NB4 (cell line): ENCODE results near the gene TRIM45.

ENCODE experiments used
- DNase-seq: peaks from one replicate; pipeline ENCODE4 v3.0.0; 2010; ENCODE audit warnings: low read depth
- H3K4me3 ChIP-seq: one replicate; pipeline ENCODE4 v1.5.1; 2011; ENCODE audit warnings: mild to moderate bottlenecking, low read depth, low read length, moderate library complexity
- MYC ChIP-seq: IDR thresholded peaks from 2 replicates; pipeline ENCODE4 v1.6.1; 2011; ENCODE audit warnings: low read depth, low read length
- POLR2A ChIP-seq: IDR thresholded peaks from 2 replicates; pipeline ENCODE4 v1.6.1; 2011; ENCODE audit warnings: mild to moderate bottlenecking; ENCODE audit not compliant: insufficient read length; ENCODE audit errors: extremely low read depth
- TF ChIP-seq, protein P1 (sequence below): IDR thresholded peaks from one replicate; pipeline ENCODE4 v1.5.1; 2012; ENCODE audit warnings: low read depth, low read length
- TF ChIP-seq, protein P2 (sequence below): IDR thresholded peaks from 2 replicates; pipeline ENCODE4 v1.6.1; 2011; ENCODE audit warnings: low read depth, low read length

Gene TRIM45

DNA sequence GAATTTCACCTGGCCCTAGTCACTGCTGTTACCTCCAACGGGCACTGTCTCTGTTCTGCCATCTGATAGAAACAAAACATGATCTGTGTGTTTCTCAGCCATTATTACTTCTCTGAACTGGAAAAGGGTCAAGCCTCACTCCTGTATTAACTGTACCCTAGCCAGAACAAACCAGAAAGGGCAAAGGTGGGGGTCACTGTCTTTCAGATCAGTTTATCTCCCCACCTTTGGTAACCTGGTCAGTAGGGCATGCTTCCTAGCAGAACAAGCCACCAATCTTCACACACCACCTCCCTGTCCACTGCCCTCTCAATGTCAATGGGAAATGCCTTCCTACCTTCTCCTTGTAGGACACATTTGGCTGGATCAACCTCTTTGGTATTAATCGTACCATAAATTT lies 3.9 kb downstream of the TRIM45 start:
- TF ChIP-seq, protein P1, sequence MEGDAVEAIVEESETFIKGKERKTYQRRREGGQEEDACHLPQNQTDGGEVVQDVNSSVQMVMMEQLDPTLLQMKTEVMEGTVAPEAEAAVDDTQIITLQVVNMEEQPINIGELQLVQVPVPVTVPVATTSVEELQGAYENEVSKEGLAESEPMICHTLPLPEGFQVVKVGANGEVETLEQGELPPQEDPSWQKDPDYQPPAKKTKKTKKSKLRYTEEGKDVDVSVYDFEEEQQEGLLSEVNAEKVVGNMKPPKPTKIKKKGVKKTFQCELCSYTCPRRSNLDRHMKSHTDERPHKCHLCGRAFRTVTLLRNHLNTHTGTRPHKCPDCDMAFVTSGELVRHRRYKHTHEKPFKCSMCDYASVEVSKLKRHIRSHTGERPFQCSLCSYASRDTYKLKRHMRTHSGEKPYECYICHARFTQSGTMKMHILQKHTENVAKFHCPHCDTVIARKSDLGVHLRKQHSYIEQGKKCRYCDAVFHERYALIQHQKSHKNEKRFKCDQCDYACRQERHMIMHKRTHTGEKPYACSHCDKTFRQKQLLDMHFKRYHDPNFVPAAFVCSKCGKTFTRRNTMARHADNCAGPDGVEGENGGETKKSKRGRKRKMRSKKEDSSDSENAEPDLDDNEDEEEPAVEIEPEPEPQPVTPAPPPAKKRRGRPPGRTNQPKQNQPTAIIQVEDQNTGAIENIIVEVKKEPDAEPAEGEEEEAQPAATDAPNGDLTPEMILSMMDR = no peak
- TF ChIP-seq MYC = no peak
- no peak for TF ChIP-seq POLR2A
- TF ChIP-seq, protein P2, sequence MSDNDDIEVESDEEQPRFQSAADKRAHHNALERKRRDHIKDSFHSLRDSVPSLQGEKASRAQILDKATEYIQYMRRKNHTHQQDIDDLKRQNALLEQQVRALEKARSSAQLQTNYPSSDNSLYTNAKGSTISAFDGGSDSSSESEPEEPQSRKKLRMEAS = no peak
- DNase-seq = no peak
- no peak overlapping the region for H3K4me3 ChIP-seq

DNA sequence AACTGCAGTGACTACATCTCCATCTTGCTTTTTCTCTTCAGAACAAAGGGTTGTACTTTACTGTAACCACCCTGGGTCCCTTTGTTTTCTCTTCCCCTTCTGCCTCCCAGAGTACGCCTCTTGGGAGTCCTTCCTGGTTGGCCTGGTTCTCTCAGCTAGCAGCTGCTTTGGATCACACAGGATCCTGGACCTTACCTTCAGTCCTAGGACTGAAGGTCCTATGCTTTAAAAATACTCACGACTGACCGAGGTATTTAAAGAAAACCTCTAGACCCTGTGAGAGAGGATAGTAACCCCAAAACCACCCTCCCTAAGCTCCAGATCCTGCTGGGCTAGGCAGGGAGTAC lies 4.8 kb downstream of the TRIM45 start:
- no peak for DNase-seq
- no peak overlapping the region for H3K4me3 ChIP-seq
- TF ChIP-seq, protein P1 = no peak
- TF ChIP-seq MYC = no peak
- TF ChIP-seq POLR2A = no peak
- TF ChIP-seq, protein P2 = no peak

GRCh38 chr1:117116090-117116783 lies 5.3 kb downstream of the TRIM45 start:
- no peak overlapping the region for H3K4me3 ChIP-seq
- no peak for DNase-seq
- TF ChIP-seq, protein P2 = no peak
- TF ChIP-seq, protein P1 = no peak
- TF ChIP-seq POLR2A = no peak
- no peak for TF ChIP-seq MYC

- DNase-seq = no peak
- TF ChIP-seq, protein P1 = no peak
- TF ChIP-seq MYC = no peak
- TF ChIP-seq, protein P2 = no peak
- no peak for TF ChIP-seq POLR2A
- H3K4me3 ChIP-seq = no peak overlapping the region
These were observed 6.7 kb downstream of the TRIM45 start for GRCh38 chr1:117114877-117115276.

- no peak for DNase-seq
- TF ChIP-seq POLR2A = no peak
- no peak for TF ChIP-seq MYC
- TF ChIP-seq, protein P2 = no peak
- TF ChIP-seq, protein P1 = no peak
- no peak overlapping the region for H3K4me3 ChIP-seq
These were observed 8.3 kb downstream of the TRIM45 start for GRCh38 chr1:117113199-117113598.
